ENCODE measurements around the gene DGKD. TPM values are rescaled to one million over a fixed set of nuclear protein-coding genes. Genes with fewer than 3 reads are reported as not detected.

Gene DGKD
- total and polyA plus RNA-seq, 11 donors = 15.5 to 88.6 (median 43.0) TPM

- WGBS, 4 donors = 48 to 65% (median 57%) methylated on average over 14 of the region's 14 CpGs
- Histone ChIP-seq H3K27ac (peak overlapping the region in 10 of 12 donors; percentile 20 to 97 (median 89)), H3K9me3 (peaks cover 0 to 4% (median 0%) of the 10 kb centered on the region in 12 donors), H3K27me3 (no peaks in the 10 kb centered on the region), H3K36me3 (no peaks in the 10 kb centered on the region), H3K4me1 (peaks cover 4 to 76% (median 50%) of the 10 kb centered on the region in 12 donors), H3K4me3 (peak overlapping the region in 9 of 12 donors; percentile 44 to 68 (median 58))
- no peak for TF ChIP-seq POLR2A (IDR thresholded peaks at IDR 0.05)
- TF ChIP-seq, protein P1, sequence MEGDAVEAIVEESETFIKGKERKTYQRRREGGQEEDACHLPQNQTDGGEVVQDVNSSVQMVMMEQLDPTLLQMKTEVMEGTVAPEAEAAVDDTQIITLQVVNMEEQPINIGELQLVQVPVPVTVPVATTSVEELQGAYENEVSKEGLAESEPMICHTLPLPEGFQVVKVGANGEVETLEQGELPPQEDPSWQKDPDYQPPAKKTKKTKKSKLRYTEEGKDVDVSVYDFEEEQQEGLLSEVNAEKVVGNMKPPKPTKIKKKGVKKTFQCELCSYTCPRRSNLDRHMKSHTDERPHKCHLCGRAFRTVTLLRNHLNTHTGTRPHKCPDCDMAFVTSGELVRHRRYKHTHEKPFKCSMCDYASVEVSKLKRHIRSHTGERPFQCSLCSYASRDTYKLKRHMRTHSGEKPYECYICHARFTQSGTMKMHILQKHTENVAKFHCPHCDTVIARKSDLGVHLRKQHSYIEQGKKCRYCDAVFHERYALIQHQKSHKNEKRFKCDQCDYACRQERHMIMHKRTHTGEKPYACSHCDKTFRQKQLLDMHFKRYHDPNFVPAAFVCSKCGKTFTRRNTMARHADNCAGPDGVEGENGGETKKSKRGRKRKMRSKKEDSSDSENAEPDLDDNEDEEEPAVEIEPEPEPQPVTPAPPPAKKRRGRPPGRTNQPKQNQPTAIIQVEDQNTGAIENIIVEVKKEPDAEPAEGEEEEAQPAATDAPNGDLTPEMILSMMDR (IDR thresholded peaks at IDR 0.05) = no peak
- DNase-seq (no peak), ATAC-seq (no peak)
- intact Hi-C loops (cut with DNase I) = no loop called here
Measured at GRCh38 chr2:233421091-233421816, 67.0 kb downstream of the DGKD start.

DNA sequence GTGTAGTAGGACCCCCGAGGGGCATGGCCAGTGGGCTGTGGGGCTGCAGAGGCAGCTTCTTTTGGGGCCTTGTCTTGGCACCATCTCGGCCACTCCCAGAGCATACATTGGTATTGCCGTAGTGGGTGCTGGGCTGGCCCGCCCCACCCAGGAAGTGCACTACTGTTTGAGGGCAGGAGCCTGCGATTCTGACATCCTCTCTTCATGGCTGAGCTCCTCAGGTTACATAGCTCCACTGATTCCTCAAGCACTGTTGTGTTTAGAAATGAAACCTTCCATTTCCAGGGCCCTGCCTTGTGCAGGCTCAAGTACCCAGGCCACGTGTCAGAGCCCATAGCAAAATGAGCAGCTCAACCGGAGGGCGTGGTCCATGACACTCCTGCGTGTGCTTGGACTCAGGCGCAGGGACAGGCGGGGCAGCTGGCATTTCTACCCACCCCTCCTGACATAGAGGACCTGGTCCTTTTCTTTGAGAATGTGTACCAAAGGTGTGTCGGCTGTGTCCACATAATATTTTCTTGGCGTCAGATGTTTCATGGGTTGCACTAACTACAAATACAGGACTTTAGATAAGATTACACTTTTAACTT is 67.9 kb downstream of the DGKD start:
- ATAC-seq = peak in 1 of 4 donors; percentile 19
- peaks cover 4 to 85% (median 51%) of the 10 kb centered on the region in 12 donors for H3K4me1 ChIP-seq
- H3K9me3 ChIP-seq = peaks cover 0 to 11% (median 0%) of the 10 kb centered on the region in 12 donors
- peak overlapping the region in 2 of 12 donors; percentile 4 to 48 for H3K4me3 ChIP-seq
- no peaks in the 10 kb centered on the region for H3K27me3 ChIP-seq
- WGBS, 4 donors = 70 to 72% (median 72%) methylated on average over 13 of the region's 13 CpGs
- peak overlapping the region in 9 of 12 donors; percentile 5 to 97 (median 85) for H3K27ac ChIP-seq
- intact Hi-C loops (cut with DNase I) = no loop called here
- no peaks in the 10 kb centered on the region for H3K36me3 ChIP-seq
- no peak for DNase-seq
- TF ChIP-seq, protein P1 (IDR thresholded peaks at IDR 0.05) = no peak
- no peak for TF ChIP-seq POLR2A (IDR thresholded peaks at IDR 0.05)

DNA sequence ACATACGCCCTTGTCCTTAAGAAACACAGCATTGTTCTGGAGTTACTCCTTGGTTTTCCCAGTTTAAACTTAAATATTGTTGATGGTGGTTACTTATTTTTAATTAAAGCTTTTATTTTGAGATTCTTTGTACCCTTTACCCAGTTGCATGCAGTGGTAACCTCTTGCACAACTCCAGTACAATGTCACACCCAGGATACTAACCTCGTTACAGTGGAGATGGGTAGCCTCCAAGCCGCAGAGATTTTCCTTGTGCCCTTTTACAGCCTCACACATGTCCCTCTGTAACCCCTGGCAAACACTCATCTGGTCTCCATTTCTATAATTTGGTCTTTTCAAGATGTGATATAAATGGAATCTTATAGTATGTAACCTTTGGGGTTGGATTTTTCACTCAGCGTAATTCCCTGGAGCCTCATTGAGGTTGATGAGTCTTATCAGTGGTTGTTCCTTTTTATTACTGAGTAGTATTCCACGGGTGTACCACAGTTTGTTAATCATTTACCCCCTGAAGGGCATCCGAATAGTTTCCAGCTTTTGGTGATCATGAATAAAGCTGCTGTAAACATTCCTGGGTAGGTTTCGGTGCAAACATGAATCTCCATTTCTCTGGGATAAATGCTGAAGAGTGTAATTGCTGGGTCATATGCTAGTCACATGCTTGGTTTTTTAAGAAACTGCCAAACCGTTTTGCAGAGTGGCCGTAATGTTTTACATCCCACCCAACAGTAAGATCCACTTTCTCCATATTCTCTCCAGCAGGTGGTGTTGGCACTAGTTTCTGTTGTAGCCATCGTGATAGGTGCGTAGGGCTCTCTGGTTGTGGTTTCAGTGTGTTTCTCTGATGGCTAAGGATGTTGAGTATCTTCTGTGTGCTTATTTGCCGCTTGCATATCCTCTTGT is 68.6 kb downstream of the DGKD start:
- intact Hi-C loops (cut with DNase I) = no loop called here
- peak overlapping the region in 4 of 12 donors; percentile 5 to 86 (median 85) for H3K27ac ChIP-seq
- DNase-seq (no peak), ATAC-seq (no peak)
- H3K27me3 ChIP-seq = no peaks in the 10 kb centered on the region
- no peaks in the 10 kb centered on the region for H3K36me3 ChIP-seq
- H3K4me1 ChIP-seq = peaks cover 4 to 86% (median 51%) of the 10 kb centered on the region in 12 donors
- H3K9me3 ChIP-seq = peaks cover 0 to 11% (median 0%) of the 10 kb centered on the region in 12 donors
- WGBS, 4 donors = 86 to 93% (median 92%) methylated on average over 11 to 12 of the region's 12 CpGs
- H3K4me3 ChIP-seq = no peak overlapping the region
- TF ChIP-seq POLR2A (IDR thresholded peaks at IDR 0.05) = no peak
- TF ChIP-seq, protein P1 (IDR thresholded peaks at IDR 0.05) = no peak
